Activated CD4-positive, CD25-positive, alpha-beta regulatory T cell treated with anti-CD3 and anti-CD28 coated beads, Interleukin-2, amount 50 U/mL, for 72 hours (primary cell): ENCODE measurements around the gene NFIA.
"Not testable (repeated sequence)": the region's sequence is repeated elsewhere in the genome, so short reads cannot be mapped to it uniquely, and the experiment has no call there.

Experiments used
- DNase-seq: peaks from one replicate; pipeline ENCODE4 v3.0.0; 2021

Gene NFIA

DNA sequence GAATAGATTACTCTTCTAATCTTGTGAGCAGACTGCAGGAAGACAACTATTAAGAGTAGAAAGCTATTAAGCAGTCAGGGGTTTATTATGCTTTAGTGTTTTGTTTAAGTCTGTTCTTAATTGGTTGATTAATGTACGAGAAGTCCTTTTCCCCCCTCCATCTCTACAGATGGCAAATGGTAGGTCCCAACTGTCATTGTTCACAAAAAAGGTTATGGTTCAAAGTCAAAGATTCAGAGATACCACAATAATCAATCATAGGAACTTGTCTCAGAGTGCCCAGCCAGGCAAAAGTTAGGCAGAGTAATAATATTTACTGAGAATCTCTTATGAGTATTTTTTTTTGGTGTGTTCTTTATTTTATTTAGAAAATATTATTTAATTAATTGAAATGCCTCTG is 26.8 kb downstream of the NFIA start:
- DNase-seq = no peak

DNA sequence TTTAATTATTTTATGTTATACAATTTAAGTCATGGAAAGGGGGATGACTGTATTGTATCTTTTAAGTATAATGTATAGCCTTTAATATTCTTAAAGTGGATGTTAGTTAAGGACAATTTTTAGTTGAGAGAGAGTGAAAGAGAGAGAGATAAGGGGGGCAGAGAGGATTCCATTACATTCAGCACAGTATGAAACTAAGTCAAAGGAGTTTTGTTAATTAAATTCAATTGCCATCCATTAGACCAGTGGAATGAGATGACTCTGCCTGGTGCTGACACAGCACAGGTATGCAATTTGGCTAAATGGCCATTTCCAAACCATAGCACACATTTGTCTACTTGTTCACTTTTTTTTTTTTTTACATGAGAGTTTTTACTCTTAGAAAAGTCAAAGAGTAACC is 27.5 kb downstream of the NFIA start:
- DNase-seq = no peak

DNA sequence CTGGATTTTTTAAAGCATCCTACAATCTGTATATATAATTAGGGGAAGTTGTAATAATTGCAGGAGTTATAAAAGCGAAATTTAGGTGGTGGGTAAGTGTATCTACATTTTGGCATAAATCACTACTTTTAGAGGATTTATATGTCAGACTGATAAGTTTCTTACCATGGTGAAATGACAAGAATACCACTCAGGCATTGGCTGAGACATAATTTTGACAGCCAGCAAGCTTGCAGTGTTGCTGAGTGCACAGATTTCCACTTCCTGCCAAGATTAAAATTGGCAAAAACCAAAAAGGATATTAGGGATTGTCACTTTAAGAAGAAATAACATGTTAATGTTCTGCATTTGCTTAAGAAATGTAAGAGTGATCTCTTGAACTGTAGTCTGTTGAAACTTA is 28.2 kb downstream of the NFIA start:
- no peak for DNase-seq

DNA sequence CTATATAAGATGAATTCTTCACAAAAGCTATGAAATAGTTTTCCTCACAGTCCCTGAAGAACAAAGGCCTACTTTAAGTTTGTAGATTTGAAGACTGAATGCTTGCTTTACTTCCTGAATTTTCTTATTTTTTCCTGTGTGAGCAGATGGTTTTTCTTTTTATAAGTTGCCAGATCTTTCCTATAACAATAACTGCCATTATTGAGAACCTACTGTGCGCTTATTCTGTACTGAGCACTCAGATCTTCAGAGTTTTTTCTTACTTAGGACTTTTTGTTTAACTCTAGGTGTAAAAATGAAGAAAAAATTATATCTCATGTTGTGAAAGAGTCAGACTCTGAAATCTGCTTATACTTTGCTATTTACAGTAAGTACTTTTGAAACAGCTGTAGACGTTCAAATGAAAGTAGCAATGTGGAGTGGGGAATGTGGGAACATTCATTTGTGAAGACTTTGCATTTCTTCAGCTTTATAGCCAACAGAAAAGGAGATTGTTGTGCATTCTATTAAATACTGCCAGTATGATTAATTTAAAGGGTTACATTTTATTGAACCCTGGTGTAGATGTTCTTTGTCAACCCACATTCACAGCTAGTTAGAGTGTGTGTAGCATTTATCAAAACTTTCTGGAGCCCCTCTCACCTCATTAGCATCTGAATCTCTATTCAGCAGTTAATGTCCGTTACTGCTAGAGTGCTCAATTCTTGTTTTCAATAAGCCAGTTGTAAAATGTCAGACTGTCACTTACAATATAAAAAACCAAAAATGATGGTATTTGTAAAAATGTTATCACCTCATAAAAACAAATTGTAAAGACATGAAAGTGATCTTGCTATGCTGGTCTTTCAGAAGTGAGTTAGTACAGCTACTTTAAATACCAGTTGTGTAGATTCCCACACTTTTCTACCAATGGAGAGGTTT is 29.0 kb downstream of the NFIA start:
- DNase-seq = no peak

DNA sequence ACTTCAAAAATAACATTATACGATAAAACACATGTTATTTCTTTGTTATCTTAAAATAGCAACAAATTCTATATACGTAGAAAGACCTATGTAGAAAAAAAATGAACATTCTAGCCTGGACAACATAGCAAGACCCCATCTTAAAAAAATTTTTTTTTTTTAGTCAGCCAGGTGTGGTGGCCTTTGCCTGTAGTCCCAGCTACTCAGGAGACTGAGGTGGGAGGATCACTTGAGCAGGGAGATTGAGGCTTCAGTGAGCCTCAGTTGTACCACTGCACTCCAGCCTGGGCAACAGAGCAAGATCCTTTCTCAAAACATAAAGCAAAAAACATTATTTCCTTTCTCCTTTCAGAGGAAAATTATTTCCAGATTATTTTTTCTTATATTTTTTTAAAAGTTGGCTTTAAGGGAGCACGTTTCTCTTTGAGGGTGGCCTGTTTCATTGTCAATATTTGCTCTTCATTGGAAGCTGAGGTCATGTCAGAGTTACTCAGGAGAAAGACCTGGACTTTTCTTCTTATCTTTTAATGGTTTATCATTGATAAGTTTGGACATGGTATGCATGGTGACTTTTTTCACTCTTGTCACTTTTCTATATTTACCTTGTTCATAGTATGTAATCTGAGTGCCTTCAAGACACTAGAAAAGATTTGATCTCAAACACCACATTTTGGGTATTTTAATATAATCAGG is 32.0 kb downstream of the NFIA start:
- DNase-seq = no peak

DNA sequence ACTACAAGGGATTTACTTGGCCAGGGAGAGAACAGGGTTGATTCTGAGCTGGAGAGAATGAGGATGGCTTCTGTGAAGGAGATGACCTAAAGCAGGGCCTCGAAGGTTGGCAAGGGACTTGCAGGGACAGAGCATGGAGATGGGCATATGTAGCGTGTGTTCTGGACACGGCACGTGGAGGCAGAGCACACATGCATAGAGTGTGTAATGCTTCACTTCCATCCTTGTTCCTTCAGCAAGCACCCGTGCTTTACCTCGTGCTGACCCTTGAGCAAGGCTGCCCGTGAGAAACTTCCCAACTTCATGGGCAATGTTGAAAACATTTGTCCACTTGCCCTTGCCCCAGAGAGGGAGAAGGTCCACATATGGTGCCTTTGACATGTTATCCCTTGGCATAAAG is 33.1 kb downstream of the NFIA start:
- no peak for DNase-seq

DNA sequence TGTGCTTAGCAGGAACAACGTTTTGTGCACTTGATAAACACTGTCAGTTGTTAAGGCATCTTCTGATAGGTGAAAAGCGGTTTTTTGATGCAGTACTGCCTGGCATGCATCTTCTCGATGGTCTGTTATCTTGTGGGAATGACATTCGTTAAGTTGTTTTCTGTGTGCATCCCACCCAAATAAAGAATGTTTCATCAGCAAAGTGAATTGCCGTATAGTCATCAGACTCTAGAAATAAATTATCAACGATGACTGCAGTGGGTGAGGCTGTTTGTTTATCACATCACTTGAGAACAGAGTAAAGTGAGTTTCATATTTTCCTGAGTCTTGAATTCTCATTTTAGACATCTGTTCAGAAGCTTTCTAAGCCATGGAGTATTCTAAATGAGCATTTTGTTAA is 34.1 kb downstream of the NFIA start:
- DNase-seq = no peak

DNA sequence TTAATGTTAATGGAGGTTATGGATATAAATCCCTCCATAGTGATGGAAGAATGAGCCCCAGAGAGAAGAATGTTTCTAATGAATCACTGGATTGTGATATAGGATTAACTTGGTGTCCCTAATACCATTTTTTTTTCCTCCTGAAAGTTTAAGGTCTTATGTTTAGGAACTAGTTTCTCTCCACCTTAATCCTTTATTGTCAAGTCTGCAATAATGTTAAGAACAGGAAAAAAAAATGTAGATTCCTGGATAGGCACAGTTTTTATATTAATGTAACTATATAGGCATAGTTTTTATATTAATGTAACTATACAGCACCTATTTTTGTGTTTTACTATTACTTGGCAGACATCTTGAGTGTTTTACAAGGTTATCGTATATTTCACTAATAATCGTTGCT is 34.9 kb downstream of the NFIA start:
- no peak for DNase-seq

DNA sequence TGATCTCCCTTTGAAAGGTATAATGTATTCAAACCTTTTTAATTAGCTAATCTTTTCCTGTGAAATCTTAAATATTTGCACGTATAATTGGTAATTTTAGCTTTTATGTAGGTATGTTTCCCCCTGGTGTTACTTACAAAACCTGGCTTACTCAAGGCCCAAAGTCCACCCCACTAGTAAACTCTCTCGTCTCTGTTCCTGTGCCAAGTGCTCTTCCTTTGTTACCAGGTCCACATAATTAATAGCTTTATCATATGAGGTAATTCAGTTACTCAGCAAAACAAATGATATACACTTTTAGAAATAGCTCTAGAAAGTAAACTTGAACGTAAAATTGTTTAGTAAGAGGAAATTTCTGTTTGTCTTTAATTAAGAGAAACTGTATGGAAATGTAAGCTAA is 36.7 kb downstream of the NFIA start:
- no peak for DNase-seq

DNA sequence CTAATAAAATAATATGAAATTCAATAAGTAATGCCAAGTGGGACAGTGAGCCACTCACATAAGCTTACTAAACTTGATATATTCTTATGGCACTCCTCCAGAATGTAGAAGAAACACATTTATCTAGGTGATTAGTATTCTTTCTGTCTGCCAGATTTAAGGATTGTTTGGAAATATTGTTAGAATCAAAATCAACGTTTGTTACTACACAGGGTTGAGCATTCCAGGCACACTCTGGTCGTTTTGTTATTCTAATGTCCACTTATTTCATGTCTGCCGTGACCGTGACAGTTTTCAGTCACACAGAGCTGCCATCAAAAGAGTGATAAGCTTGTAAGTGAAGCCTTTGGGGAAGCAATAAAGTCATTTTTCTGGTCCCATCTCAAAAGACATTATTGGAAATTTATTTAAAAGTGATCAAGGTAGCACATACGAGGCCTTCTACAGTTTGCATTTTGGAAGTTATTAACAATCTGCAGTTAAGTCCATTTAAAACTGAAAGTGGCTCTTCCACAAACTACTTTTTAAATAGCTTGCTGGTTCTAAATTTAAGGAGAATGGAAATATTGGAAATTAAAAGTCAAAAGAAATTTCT is 38.0 kb downstream of the NFIA start:
- DNase-seq = no peak

DNA sequence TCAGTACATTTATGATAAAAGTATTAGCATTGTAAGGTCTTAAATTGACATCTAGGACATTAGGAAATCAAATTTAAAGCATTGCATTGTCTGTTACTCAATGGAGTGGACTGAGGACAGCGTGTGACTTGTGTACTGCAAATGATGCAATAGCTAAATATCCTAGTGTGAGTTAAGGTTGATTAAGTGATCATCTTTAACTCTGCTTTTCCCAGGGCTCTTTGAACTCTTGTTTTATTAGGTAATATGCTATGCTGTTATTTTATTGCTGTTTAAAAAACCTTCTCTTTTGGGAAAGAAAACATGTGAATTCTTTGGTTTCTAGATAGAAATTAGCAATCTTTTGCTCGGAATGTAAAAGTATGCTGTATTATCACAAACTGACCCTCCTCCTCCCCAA is 38.6 kb downstream of the NFIA start:
- no peak for DNase-seq

DNA sequence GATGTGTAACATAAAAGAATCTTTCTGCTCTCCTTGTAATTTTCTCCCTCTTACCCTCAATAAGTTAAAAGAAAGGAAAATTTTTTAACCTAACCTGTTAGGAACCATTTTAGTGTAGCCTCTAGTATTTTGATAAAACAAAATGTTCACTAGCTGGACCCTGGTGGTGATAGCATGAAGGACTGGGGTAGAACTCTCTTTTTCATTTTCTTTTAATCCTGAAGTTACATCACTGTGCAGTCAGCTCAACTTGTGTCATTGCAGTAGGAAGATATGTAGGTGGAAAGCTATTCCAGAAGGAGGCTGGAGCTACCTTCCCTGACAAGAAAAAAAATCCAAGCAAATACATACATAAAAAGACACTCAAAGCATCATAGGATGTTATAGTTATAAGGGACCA is 39.3 kb downstream of the NFIA start:
- no peak for DNase-seq

DNA sequence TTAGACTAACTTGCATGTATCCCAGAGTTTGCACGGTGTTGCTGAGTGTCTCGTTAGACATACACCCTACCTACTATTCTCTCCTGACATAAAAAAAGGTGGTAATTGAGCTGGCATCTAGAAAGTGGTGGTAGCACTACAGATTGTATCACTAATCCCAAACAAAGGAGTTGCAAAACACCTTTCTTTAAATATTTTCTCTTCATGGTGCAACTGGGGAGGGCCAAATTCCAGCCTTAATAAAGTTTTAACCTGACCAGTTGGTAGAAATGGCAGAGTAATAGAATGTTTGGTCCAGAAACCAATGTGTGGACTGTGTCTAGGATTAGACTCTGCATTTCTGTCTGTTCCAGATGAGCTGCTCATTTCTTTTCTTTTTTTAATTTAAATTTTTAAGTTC is 40.0 kb downstream of the NFIA start:
- no peak for DNase-seq

DNA sequence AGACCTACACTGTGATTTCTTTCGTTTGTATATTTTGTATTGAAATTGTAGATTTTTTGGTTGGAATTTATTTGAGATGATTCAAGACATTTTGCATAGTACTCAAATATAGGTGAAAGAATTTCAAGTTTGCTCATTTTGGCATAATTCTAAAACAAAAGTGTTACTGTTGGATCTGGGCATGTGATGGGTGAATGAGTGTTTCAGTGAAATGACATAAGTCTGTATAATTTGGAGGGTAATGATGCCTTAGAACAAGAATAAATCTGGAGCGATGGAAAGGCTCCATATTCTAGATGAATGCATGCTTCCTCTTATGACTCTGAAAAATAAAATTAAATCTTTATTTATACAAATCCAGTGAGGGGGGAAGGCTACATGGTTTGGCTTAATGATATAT is 41.0 kb downstream of the NFIA start:
- no peak for DNase-seq

DNA sequence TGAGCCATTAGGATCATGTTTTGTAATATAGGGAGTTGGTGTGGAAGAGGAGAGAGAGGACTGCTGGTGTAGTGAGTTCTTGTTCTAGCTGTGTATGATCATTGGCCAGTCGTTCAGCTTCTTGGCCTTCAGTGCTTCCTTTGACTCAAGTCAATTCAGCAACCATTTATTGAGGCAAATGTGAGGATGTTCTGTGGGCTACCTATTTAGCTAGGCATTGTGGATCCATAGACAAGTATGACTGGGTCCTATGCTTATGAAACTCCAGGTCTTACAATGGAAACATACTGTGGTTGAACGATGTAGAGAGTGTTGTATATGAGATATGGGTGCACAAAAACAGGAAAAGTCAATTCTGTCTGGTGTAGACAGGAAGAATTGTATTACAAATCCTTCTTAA is 41.7 kb downstream of the NFIA start:
- DNase-seq = no peak

DNA sequence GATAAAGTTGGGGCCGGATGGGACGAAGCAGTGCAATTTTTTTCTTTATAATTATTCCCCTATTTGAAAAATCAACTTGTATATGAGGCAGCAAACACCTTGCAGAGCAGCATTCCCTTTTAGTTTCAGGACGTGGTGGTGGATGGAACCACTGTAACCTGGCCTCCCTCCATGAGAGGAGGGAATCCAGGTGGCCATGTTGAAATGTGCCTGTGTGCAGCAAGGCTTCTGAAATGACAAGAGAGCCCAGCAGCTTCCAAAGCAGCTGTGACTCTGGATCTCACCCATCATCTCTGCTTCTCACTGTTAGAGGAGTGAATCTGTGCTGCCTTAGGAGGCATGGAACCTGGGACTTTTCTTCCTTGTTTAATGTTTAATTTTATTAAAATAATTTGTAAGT is 42.3 kb downstream of the NFIA start:
- no peak for DNase-seq

DNA sequence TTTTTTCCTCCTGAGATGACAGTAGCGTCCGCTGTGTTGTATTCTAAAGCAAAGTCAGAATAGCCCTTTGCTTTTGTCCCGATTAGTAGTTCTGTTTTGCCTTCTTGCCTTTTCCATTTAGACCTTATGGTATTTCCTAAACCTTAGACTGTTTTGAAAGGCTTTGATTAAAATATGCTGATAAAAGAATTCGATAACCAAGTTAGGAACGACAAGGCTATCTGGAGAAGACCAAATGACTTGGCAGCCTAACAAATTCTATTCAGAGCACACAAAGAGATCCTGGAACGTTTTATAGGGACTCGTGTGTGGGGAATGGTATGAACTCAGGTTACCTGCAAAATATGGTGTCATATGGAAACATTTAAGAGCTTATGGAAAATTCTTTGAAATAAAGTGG is 42.9 kb downstream of the NFIA start:
- DNase-seq = no peak

DNA sequence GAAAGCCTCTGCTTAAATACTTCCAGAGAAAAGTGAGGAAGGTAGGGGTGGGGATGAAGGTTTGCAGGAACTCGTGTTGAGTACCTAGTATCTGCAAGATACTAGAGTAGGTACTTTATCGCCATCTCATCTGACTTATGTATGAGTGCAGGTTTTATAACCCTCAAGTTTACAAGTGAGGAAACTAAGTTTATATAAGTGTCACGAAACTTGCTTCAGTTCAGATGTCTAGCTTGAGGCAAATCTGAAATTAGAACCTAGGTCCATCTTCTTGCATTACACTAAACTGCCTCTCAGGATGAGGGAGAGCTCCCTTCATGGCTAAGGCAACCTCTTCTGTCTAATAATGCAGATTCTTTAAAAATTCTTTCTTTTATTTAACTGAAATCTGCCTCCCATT is 43.5 kb downstream of the NFIA start:
- DNase-seq = no peak

DNA sequence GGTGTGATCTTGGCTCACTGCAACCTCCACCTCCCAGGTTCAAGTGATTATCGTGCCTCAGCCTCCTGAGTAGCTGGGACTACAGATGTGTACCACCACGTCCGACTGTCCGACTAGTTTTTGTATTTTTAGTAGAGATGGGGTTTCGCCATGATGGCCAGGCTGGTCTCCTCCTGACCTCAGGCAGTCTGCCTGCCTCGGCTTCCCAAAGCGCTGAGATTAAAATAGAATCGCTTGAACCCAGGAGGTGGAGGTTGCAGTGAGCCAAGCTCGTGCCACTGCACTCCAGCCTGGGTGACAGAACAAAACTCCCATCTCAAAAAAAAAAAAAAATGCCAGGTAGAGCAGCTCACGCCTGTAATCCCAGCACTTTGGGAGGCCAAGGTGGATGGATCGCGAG is 44.5 kb downstream of the NFIA start:
- not testable (repeated sequence) for DNase-seq

DNA sequence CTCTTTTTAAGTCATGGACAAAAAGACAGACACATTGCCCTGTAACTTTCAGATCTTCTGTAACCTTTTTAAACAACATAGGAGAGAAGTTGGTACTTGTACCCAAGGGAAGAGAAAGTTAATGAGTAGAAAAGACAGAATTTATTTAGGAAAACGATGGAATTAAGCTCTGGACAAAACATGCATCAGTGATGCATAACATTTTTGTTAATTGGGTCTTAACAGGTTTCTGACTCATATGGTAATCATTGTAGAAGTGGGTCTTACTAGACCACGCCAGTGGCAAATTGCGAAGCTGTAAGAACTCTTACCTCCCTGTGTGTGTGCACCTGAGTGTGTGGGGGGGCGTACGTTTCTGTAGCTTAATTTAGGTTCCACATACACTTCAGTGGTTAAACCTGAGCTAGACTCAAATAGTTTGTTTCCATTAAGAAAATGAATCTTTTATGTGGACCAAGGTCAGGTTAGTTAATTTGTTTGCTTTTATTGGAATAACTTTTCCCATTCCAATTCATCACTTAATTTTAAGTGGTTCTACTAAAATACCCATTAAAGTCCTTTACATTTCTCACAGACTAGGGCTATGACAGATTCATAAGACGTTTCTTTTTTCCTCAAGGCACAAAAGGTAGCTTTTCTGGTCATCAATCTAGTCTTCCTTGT is 48.1 kb downstream of the NFIA start:
- no peak for DNase-seq

DNA sequence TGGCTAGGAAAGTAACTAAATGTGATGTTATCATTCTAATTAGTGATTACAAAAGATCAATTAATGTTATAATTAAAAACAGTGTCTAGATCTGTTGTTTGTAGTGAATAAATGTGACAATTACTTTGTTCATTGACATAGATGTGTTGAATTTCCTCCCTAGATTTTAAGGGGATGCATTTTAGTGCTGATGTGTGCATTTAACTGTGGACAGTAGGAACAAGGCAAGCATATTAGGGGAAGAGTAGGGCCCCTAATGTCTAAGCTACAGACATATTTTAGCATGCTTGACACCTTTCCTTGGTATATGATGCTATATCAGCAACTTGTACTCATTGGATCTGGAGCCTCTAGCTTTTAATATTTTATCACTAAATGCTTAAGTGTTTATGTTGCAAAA is 48.9 kb downstream of the NFIA start:
- no peak for DNase-seq

DNA sequence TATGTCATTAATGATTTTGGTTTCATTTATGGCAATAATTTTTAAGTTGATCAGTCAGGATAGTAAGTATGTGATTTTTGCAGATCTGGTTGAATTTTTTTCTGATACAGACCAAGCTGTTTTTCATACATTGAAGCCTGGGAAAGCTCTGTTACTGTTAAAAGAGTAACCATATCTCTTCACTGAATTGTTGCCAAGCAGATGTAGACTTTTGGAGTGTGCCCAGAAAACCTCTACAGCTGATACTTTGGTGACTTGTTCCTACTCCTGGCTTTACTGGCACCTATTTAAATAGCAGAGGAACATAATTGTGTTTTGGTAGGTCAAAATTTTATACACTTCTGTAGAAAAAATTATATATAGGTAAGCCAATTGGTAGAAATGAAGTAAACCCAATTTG is 49.4 kb downstream of the NFIA start:
- DNase-seq = no peak

DNA sequence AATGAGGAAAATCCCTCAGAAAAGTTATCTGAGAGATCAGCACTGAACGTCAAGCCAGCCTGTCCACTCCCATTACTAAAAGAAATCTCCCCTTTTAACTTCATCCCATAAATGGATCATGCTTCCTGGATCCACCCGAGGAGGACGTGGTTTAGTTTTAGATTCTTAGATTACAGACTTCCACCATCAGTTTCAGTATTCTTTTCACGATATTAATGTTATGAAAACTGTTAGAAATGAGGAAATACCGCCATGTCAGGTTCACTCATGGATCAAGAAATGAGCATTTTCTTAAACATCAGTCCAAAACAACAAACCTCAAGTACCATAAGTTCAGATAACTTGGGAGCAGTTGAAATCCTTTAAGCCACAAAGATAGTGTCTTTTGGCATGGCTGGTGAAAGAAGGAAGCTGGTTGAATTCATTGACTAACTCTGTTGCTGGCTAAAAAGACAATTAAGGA is 49.8 kb downstream of the NFIA start:
- no peak for DNase-seq
